A549 (cell line): Measurements from ENCODE around the gene TIMM17A. TPM values are rescaled to one million over a fixed set of nuclear protein-coding genes. Genes with fewer than 3 reads are reported as not detected.

Experiments
- ATAC-seq, 2 experiments: fragments of 200-7000 bp in 1 of 2; fragments of >200 bp in 1 of 2; cut with Nextera tagmentation in 1 of 2; cut with Tn5 transposase in 1 of 2; 3 replicates each; pipeline versions ENCODE4 v1.8.0 to v1.9.1; 2018 to 2020; ENCODE audit warnings: mild to moderate bottlenecking in 1 of 2, moderate library complexity in 1 of 2
- CTCF ChIA-PET: fragments of 300-600 bp; sonication (Branson Sonifier 250); formaldehyde crosslinking; extraction: SDS; loops from one replicate; lab custom pipeline; 2021; ENCODE audit warnings: antibody characterized with exemption, inconsistent platforms; lab: Yijun Ruan, JAX
- POLR2A ChIA-PET: fragments of 350-600 bp; formaldehyde crosslinking; extraction: SDS; loops from one replicate; lab custom pipeline; 2021; ENCODE audit warnings: antibody characterized with exemption, inconsistent platforms; lab: Yijun Ruan, JAX
- DNase-seq, 2 experiments: peaks; one replicate each; pipeline versions ENCODE4 v3.0.0 to v3.0.0-alpha.2; 2011 to 2016; ENCODE audit warnings: low read depth in 1 of 2, low spot score in 1 of 2
- FAIRE-seq: peaks from 2 replicates; lab custom pipeline; 2011; peaks lifted over from hg19 to GRCh38; lab: Jason Lieb, UNC
- H3K27ac ChIP-seq, 2 experiments: fragments of >200 bp; sonication (Bioruptor Twin); formaldehyde crosslinking; 3 replicates each; pipeline ENCODE4 v1.5.1; 2016 to 2017
- H3K4me1 ChIP-seq: fragments of >200 bp; sonication (Bioruptor Twin); formaldehyde crosslinking; 3 replicates; pipeline ENCODE4 v1.6.1; 2016
- H3K4me2 ChIP-seq: fragments of >200 bp; sonication (Bioruptor Twin); formaldehyde crosslinking; 3 replicates; pipeline ENCODE4 v1.6.1; 2016
- H3K4me3 ChIP-seq: fragments of >200 bp; sonication (Bioruptor Twin); formaldehyde crosslinking; 3 replicates; pipeline ENCODE4 v1.5.1; 2016
- H3K9me3 ChIP-seq: fragments of >200 bp; sonication (Bioruptor Twin); formaldehyde crosslinking; 3 replicates; pipeline ENCODE4 v1.6.1; 2016
- CEBPB ChIP-seq, 2 experiments: fragments of >200 bp in 1 of 2; sonication (Bioruptor Twin) in 1 of 2; formaldehyde crosslinking in 1 of 2; IDR thresholded peaks; 2 replicates each; pipeline ENCODE4 v1.6.1; 2012 to 2016
- CHD2 ChIP-seq: fragments of 150-350 bp; IDR thresholded peaks from 2 replicates; pipeline ENCODE4 v1.6.1; 2014; ENCODE audit warnings: low read length; ENCODE audit not compliant: partially characterized antibody
- CHD4 ChIP-seq: fragments of 200-600 bp; sonication (generic); IDR thresholded peaks from 2 replicates; pipeline ENCODE4 v1.6.1; 2016; ENCODE audit warnings: antibody characterized with exemption, mild to moderate bottlenecking, borderline replicate concordance
- EHMT2 ChIP-seq: fragments of 200-600 bp; sonication (generic); IDR thresholded peaks from 2 replicates; pipeline ENCODE4 v1.6.1; 2016; ENCODE audit warnings: antibody characterized with exemption, low read depth, mild to moderate bottlenecking, moderate library complexity
- ESRRA ChIP-seq: fragments of 150-350 bp; IDR thresholded peaks from 2 replicates; pipeline ENCODE4 v1.6.1; 2014; ENCODE audit warnings: mild to moderate bottlenecking, low read length, borderline replicate concordance
- FOSL2 ChIP-seq, 2 experiments: fragments of 450-650 bp in 1 of 2; fragments of >200 bp in 1 of 2; sonication (Bioruptor Twin) in 1 of 2; formaldehyde crosslinking; IDR thresholded peaks; 2 replicates each; pipeline versions ENCODE4 v1.5.0 to v1.6.1; 2016 to 2020; ENCODE audit warnings: mild to moderate bottlenecking in 1 of 2, moderate library complexity in 1 of 2
- FOXS1 ChIP-seq: fragments of 250-450 bp; sonication (Bioruptor Pico); IDR thresholded peaks from 2 replicates; pipeline ENCODE4 v1.5.0; 2020; ENCODE audit warnings: mild to moderate bottlenecking, moderate library complexity
- HEYL ChIP-seq: fragments of 250-450 bp; sonication (Bioruptor Pico); IDR thresholded peaks from 2 replicates; pipeline ENCODE4 v1.8.0; 2021; ENCODE audit warnings: mild to moderate bottlenecking, moderate library complexity
- MAZ ChIP-seq: fragments of 150-350 bp; IDR thresholded peaks from 2 replicates; pipeline ENCODE4 v1.6.1; 2014; ENCODE audit warnings: antibody characterized with exemption, low read depth, low read length, borderline replicate concordance
- NFE2L2 ChIP-seq: fragments of 150-350 bp; conservative IDR thresholded peaks from 2 replicates; pipeline ENCODE4 v1.6.1; 2014; ENCODE audit warnings: low read length
- RARB ChIP-seq: fragments of 250-450 bp; sonication (Bioruptor Pico); IDR thresholded peaks from 2 replicates; pipeline ENCODE4 v1.8.0; 2021; ENCODE audit warnings: mild to moderate bottlenecking, moderate library complexity
- SREBF2 ChIP-seq: fragments of 450-650 bp; IDR thresholded peaks from 2 replicates; pipeline ENCODE4 v1.6.1; 2014; ENCODE audit warnings: mild to moderate bottlenecking, moderate library complexity
- TFCP2L1 ChIP-seq: fragments of 250-450 bp; sonication (Bioruptor Pico); IDR thresholded peaks from 2 replicates; pipeline ENCODE4 v1.5.0; 2021; ENCODE audit warnings: mild to moderate bottlenecking
- ZFP36 ChIP-seq: fragments of 450-650 bp; IDR thresholded peaks from 2 replicates; pipeline ENCODE4 v1.6.1; 2014; ENCODE audit warnings: borderline replicate concordance; ENCODE audit not compliant: partially characterized antibody
- ZSCAN20 ChIP-seq: fragments of 250-450 bp; sonication (Bioruptor Pico); IDR thresholded peaks from 2 replicates; pipeline ENCODE4 v1.8.0; 2022; ENCODE audit warnings: mild to moderate bottlenecking, moderate library complexity
- WGBS: methylation state at CpG from one replicate; pipeline ENCODE4 v1.1.6; 2017; ENCODE audit errors: missing lambda C conversion rate; 5-methylcytosine and 5-hydroxymethylcytosine counted together
- polyA plus RNA-seq, 4 experiments: library from polyadenylated mRNA; depleted of rRNA in 3 of 4; stranded (reverse); fragments of >200 nt; fragmentation: RNase III in 1 of 4; extraction: RNeasy Plus Mini Kit Qiagen cat#74134 plus additional on column Dnase treatment in 1 of 4; gene quantifications; 2 replicates in 3 of 4; 3 replicates in 1 of 4; pipeline ENCODE4 v1.2.3, GENCODE V29; 2011 to 2017
- TF ChIP-seq, protein P1 (sequence below): fragments of 200-600 bp; sonication (generic); IDR thresholded peaks from 2 replicates; pipeline ENCODE4 v1.6.1; 2016; ENCODE audit warnings: antibody characterized with exemption, mild to moderate bottlenecking, moderate library complexity
- TF ChIP-seq, protein P2 (sequence below): fragments of 250-450 bp; sonication (Bioruptor Pico); IDR thresholded peaks from 2 replicates; pipeline ENCODE4 v1.5.0; 2020; ENCODE audit warnings: low read depth, mild to moderate bottlenecking, moderate library complexity
- TF ChIP-seq, protein P3 (sequence below): IDR thresholded peaks from 2 replicates; pipeline ENCODE4 v1.6.1; 2012
- TF ChIP-seq, protein P4 (sequence below): IDR thresholded peaks from 2 replicates; pipeline ENCODE4 v1.6.1; 2012; ENCODE audit warnings: low read depth, borderline replicate concordance

Gene TIMM17A
- polyA plus RNA-seq, 2 of the 4 experiments (the other 2 are of a cell fraction) = 127 to 134 TPM

DNA sequence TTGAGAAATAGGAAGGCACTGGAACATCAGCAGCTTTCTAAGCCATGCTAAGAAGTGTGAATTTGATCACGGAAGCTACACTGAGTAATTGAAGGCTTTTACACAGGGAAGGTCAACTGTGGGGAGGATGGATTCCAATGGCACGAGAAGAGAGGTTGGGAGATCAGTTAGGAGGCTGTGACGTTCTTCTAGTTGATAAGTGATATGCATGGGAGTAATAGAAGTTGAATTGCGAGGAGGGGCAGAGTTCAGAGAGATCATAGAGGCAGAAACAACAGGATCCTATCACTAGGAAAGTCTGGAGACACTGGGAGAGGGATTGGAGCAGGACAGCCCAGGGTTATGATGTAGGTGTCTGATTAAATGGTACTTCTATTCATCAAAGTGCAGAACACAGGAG lies 25.2 kb upstream of the TIMM17A start:
- FAIRE-seq (no peak), ATAC-seq (no peak), DNase-seq (no peak)
- Histone ChIP-seq H3K27ac (no peak overlapping the region), H3K4me1 (no peaks in the 10 kb centered on the region), H3K4me3 (no peak overlapping the region), H3K9me3 (no peaks in the 10 kb centered on the region), H3K4me2 (no peak overlapping the region)
- TF ChIP-seq, protein P1, sequence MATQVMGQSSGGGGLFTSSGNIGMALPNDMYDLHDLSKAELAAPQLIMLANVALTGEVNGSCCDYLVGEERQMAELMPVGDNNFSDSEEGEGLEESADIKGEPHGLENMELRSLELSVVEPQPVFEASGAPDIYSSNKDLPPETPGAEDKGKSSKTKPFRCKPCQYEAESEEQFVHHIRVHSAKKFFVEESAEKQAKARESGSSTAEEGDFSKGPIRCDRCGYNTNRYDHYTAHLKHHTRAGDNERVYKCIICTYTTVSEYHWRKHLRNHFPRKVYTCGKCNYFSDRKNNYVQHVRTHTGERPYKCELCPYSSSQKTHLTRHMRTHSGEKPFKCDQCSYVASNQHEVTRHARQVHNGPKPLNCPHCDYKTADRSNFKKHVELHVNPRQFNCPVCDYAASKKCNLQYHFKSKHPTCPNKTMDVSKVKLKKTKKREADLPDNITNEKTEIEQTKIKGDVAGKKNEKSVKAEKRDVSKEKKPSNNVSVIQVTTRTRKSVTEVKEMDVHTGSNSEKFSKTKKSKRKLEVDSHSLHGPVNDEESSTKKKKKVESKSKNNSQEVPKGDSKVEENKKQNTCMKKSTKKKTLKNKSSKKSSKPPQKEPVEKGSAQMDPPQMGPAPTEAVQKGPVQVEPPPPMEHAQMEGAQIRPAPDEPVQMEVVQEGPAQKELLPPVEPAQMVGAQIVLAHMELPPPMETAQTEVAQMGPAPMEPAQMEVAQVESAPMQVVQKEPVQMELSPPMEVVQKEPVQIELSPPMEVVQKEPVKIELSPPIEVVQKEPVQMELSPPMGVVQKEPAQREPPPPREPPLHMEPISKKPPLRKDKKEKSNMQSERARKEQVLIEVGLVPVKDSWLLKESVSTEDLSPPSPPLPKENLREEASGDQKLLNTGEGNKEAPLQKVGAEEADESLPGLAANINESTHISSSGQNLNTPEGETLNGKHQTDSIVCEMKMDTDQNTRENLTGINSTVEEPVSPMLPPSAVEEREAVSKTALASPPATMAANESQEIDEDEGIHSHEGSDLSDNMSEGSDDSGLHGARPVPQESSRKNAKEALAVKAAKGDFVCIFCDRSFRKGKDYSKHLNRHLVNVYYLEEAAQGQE = no peak
- TF ChIP-seq CHD2 (no peak), CEBPB (IDR thresholded peaks at IDR 0.05) (no peak), EHMT2 (no peak), ZSCAN20 (no peak), SREBF2 (no peak), TFCP2L1 (CRISPR knock-in tag) (no peak), HEYL (CRISPR knock-in tag) (no peak), MAZ (no peak), CHD4 (no peak), ESRRA (no peak), NFE2L2 (no peak), ZFP36 (no peak), FOSL2 (IDR thresholded peaks at IDR 0.05) (no peak), FOSL2 (CRISPR knock-in tag; IDR thresholded peaks at IDR 0.05) (no peak), FOXS1 (CRISPR knock-in tag) (no peak), RARB (CRISPR knock-in tag) (no peak)
- TF ChIP-seq, protein P2, sequence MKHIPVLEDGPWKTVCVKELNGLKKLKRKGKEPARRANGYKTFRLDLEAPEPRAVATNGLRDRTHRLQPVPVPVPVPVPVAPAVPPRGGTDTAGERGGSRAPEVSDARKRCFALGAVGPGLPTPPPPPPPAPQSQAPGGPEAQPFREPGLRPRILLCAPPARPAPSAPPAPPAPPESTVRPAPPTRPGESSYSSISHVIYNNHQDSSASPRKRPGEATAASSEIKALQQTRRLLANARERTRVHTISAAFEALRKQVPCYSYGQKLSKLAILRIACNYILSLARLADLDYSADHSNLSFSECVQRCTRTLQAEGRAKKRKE (CRISPR knock-in tag) = no peak
- TF ChIP-seq, protein P3, sequence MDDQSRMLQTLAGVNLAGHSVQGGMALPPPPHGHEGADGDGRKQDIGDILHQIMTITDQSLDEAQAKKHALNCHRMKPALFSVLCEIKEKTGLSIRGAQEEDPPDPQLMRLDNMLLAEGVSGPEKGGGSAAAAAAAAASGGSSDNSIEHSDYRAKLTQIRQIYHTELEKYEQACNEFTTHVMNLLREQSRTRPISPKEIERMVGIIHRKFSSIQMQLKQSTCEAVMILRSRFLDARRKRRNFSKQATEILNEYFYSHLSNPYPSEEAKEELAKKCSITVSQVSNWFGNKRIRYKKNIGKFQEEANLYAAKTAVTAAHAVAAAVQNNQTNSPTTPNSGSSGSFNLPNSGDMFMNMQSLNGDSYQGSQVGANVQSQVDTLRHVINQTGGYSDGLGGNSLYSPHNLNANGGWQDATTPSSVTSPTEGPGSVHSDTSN = no peak
- TF ChIP-seq, protein P4, sequence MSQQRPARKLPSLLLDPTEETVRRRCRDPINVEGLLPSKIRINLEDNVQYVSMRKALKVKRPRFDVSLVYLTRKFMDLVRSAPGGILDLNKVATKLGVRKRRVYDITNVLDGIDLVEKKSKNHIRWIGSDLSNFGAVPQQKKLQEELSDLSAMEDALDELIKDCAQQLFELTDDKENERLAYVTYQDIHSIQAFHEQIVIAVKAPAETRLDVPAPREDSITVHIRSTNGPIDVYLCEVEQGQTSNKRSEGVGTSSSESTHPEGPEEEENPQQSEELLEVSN = no peak
- 38% methylated on average over 4 of the region's 4 CpGs for WGBS
- CTCF ChIA-PET = interaction anchor here (1.3 to 2.9 kb wide), 2 partner anchors 11 to 34 kb away, joined by 6 to 16 read pairs; no protein-coding TSS in a partner anchor
- POLR2A ChIA-PET = no interaction called here

DNA sequence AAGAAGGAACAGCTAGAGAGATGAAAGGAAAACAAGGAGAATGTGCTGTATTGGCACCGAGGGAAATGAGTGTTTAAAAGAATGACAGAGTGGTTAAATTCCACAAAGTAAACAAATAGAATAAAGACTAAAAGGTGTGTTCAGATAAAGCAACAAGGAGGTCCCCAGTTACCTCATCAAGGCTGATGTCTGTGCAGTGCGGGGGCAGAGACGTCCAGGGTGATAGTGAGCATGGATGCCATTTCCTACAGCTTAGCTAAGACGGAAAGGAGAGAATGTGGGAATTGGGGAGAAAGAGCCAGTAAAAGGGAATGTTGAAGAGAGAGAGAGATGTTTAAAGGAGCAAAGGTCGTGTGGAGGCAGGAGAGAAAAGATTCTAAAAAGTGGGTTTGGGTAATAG lies 24.5 kb upstream of the TIMM17A start:
- TF ChIP-seq CEBPB (IDR thresholded peaks at IDR 0.05) (no peak), SREBF2 (no peak)
- ChIA-PET POLR2A (no interaction called here), CTCF (interaction anchor here (0.9 to 1.5 kb wide), 5 partner anchors 10 to 42 kb away, joined by 3 to 6 read pairs (median 3); no protein-coding TSS in a partner anchor)
- H3K4me2 ChIP-seq = no peak overlapping the region
- no peak overlapping the region for H3K27ac ChIP-seq
- ATAC-seq = no peak
- H3K4me1 ChIP-seq = no peaks in the 10 kb centered on the region
- no peak for FAIRE-seq
- no peaks in the 10 kb centered on the region for H3K9me3 ChIP-seq
- H3K4me3 ChIP-seq = no peak overlapping the region
- DNase-seq = no peak
- WGBS = 63% methylated on average over 5 of the region's 5 CpGs
